Glomerular visceral epithelial cell (primary cell): ENCODE results near the gene EHMT1.

Source experiments
- DNase-seq: peaks from one replicate; pipeline ENCODE4 v3.0.0-alpha.2; 2016; ENCODE audit errors: extremely low spot score

EHMT1 gene

GRCh38 chr9:137787786-137788505 is 169.1 kb downstream of the EHMT1 start:
- no peak for DNase-seq

GRCh38 chr9:137788561-137789294 is 169.9 kb downstream of the EHMT1 start:
- DNase-seq, result no peak

GRCh38 chr9:137789295-137789895 is 170.6 kb downstream of the EHMT1 start:
- no peak for DNase-seq

GRCh38 chr9:137791947-137792346 is 173.1 kb downstream of the EHMT1 start:
- no peak for DNase-seq

GRCh38 chr9:137793196-137793841 is 174.5 kb downstream of the EHMT1 start:
- no peak for DNase-seq

GRCh38 chr9:137795156-137795666 is 176.4 kb downstream of the EHMT1 start:
- no peak for DNase-seq

- DNase-seq, result no peak
Observed at GRCh38 chr9:137797206-137798120, 178.7 kb downstream of the EHMT1 start.

- DNase-seq, result no peak
Observed at GRCh38 chr9:137798142-137798541, 179.3 kb downstream of the EHMT1 start.

- DNase-seq, result no peak
Observed at GRCh38 chr9:137798901-137799629, 180.3 kb downstream of the EHMT1 start.

GRCh38 chr9:137799630-137799983 is 180.8 kb downstream of the EHMT1 start:
- DNase-seq, result no peak

GRCh38 chr9:137800196-137801022 is 181.6 kb downstream of the EHMT1 start:
- DNase-seq, result no peak

GRCh38 chr9:137801023-137801319 is 182.2 kb downstream of the EHMT1 start:
- DNase-seq, result no peak

GRCh38 chr9:137802021-137802420 is 183.2 kb downstream of the EHMT1 start:
- no peak for DNase-seq

- no peak for DNase-seq
Observed at GRCh38 chr9:137802521-137803243, 183.9 kb downstream of the EHMT1 start.

- no peak for DNase-seq
Observed at GRCh38 chr9:137804908-137805630, 186.3 kb downstream of the EHMT1 start.

GRCh38 chr9:137807721-137808703 is 189.2 kb downstream of the EHMT1 start:
- no peak for DNase-seq

- no peak for DNase-seq
Observed at GRCh38 chr9:137809040-137809576, 190.3 kb downstream of the EHMT1 start.
